Neural cell (in vitro differentiated cells): ENCODE data around the gene INSIG1. TPM values are rescaled to one million over a fixed set of nuclear protein-coding genes. Genes with fewer than 3 reads are reported as not detected.

Source experiments
- H2AFZ ChIP-seq: fragments of 200-600, 300-800 bp; sonication (generic), shearing (Covaris generic); 2 replicates; pipeline ENCODE4 v1.6.0; 2014; ENCODE audit warnings: low read depth, mild to moderate bottlenecking, antibody characterized with exemption, low read length, moderate library complexity
- H3F3A ChIP-seq: fragments of 200-600 bp; shearing (Covaris generic); 2 replicates; pipeline ENCODE4 v1.6.1; 2016; ENCODE audit warnings: mild to moderate bottlenecking, moderate library complexity, mixed read lengths, antibody characterized with exemption, low read length; ENCODE audit not compliant: insufficient read depth, poor library complexity, severe bottlenecking
- H3K27ac ChIP-seq: fragments of 200-600, 300-800 bp; sonication (generic), shearing (Covaris generic); 2 replicates; pipeline ENCODE4 v1.5.1; 2014; ENCODE audit warnings: mild to moderate bottlenecking, low read length, moderate library complexity
- H3K27me3 ChIP-seq: fragments of 300-800, 200-600 bp; sonication (generic), shearing (Covaris generic); 2 replicates; pipeline ENCODE4 v1.6.0; 2014; ENCODE audit warnings: mild to moderate bottlenecking, low read depth, low read length, moderate library complexity; ENCODE audit not compliant: insufficient read depth
- H3K36me3 ChIP-seq: fragments of 300-800, 200-600 bp; sonication (generic), shearing (Covaris generic); 2 replicates; pipeline ENCODE4 v1.5.1; 2014; ENCODE audit warnings: mild to moderate bottlenecking, antibody characterized with exemption, low read length, moderate library complexity; ENCODE audit not compliant: insufficient read depth
- H3K4me2 ChIP-seq: fragments of 300-800, 200-600 bp; sonication (generic), shearing (Covaris generic); 2 replicates; pipeline ENCODE4 v1.6.0; 2014; ENCODE audit warnings: mild to moderate bottlenecking, low read length
- H3K4me3 ChIP-seq: fragments of 300-800, 200-600 bp; sonication (generic), shearing (Covaris generic); 2 replicates; pipeline ENCODE4 v1.5.1; 2014; ENCODE audit warnings: mild to moderate bottlenecking, low read length, moderate library complexity
- H3K79me2 ChIP-seq: fragments of 200-600 bp; shearing (Covaris generic); replicated peaks from 2 replicates; pipeline ENCODE4 v1.6.0; 2014; ENCODE audit warnings: mild to moderate bottlenecking, low read length, moderate library complexity; ENCODE audit not compliant: insufficient read depth
- H3K9ac ChIP-seq: fragments of 300-800, 200-600 bp; sonication (generic), shearing (Covaris generic); 2 replicates; pipeline ENCODE4 v1.6.1; 2016; ENCODE audit warnings: mild to moderate bottlenecking, low read length, mixed read lengths
- H3K9me2 ChIP-seq: fragments of 200-600 bp; shearing (Covaris generic); 2 replicates; pipeline ENCODE4 v1.6.1; 2016; ENCODE audit warnings: mild to moderate bottlenecking, low read length, mixed read lengths; ENCODE audit not compliant: insufficient read depth
- H3K9me3 ChIP-seq: fragments of 200-600, 300-800 bp; sonication (generic), shearing (Covaris generic); 2 replicates; pipeline ENCODE4 v1.6.1; 2016; ENCODE audit warnings: mild to moderate bottlenecking, mixed run types, low read length, moderate library complexity, mixed read lengths
- H4K20me1 ChIP-seq: fragments of 200-600 bp; shearing (Covaris generic); 2 replicates; pipeline ENCODE4 v1.6.1; 2016; ENCODE audit warnings: mild to moderate bottlenecking, mixed run types; ENCODE audit not compliant: insufficient read depth
- EP300 ChIP-seq: fragments of 450-650 bp; conservative IDR thresholded peaks from 2 replicates; pipeline ENCODE4 v1.6.1; 2014; ENCODE audit warnings: antibody characterized with exemption, mild to moderate bottlenecking, moderate library complexity; ENCODE audit not compliant: poor library complexity, severe bottlenecking
- EZH2 ChIP-seq: fragments of 200-600, 300-800 bp; shearing (Covaris generic), sonication (generic); IDR thresholded peaks from 2 replicates; pipeline ENCODE4 v1.6.1; 2014; ENCODE audit warnings: antibody characterized with exemption, low read length, borderline replicate concordance, mild to moderate bottlenecking; ENCODE audit not compliant: insufficient read depth, poor library complexity, severe bottlenecking
- MXI1 ChIP-seq: fragments of 450-650 bp; conservative IDR thresholded peaks from 2 replicates; pipeline ENCODE4 v1.6.1; 2014; ENCODE audit warnings: antibody characterized with exemption, mild to moderate bottlenecking; ENCODE audit not compliant: poor library complexity, severe bottlenecking
- POLR2AphosphoS5 ChIP-seq: IDR thresholded peaks from 2 replicates; pipeline ENCODE4 v1.6.1; 2012
- RAD21 ChIP-seq: fragments of 450-650 bp; conservative IDR thresholded peaks from 2 replicates; pipeline ENCODE4 v1.6.1; 2014; ENCODE audit warnings: antibody characterized with exemption, mild to moderate bottlenecking, moderate library complexity
- SMC3 ChIP-seq: fragments of 450-650 bp; conservative IDR thresholded peaks from 2 replicates; pipeline ENCODE4 v1.6.1; 2014; ENCODE audit warnings: antibody characterized with exemption, mild to moderate bottlenecking, moderate library complexity; ENCODE audit not compliant: poor library complexity
- TAF1 ChIP-seq: IDR thresholded peaks from 2 replicates; pipeline ENCODE4 v1.6.1; 2012; ENCODE audit warnings: low read depth
- polyA plus RNA-seq: library from polyadenylated mRNA; depleted of rRNA; stranded (reverse); fragments of >200 nt; gene quantifications from 2 replicates; pipeline ENCODE4 v1.2.3, GENCODE V29; 2014
- TF ChIP-seq, protein P1 (sequence below): fragments of 450-650 bp; IDR thresholded peaks from 2 replicates; pipeline ENCODE4 v1.5.1; 2014; ENCODE audit warnings: antibody characterized with exemption, mild to moderate bottlenecking, moderate library complexity; ENCODE audit not compliant: poor library complexity, severe bottlenecking
- TF ChIP-seq, protein P2 (sequence below): IDR thresholded peaks from 2 replicates; pipeline ENCODE4 v1.6.1; 2012; ENCODE audit warnings: borderline replicate concordance

Gene INSIG1
- polyA plus RNA-seq, 1 donor from 2014 or later, result 71.0 TPM

DNA sequence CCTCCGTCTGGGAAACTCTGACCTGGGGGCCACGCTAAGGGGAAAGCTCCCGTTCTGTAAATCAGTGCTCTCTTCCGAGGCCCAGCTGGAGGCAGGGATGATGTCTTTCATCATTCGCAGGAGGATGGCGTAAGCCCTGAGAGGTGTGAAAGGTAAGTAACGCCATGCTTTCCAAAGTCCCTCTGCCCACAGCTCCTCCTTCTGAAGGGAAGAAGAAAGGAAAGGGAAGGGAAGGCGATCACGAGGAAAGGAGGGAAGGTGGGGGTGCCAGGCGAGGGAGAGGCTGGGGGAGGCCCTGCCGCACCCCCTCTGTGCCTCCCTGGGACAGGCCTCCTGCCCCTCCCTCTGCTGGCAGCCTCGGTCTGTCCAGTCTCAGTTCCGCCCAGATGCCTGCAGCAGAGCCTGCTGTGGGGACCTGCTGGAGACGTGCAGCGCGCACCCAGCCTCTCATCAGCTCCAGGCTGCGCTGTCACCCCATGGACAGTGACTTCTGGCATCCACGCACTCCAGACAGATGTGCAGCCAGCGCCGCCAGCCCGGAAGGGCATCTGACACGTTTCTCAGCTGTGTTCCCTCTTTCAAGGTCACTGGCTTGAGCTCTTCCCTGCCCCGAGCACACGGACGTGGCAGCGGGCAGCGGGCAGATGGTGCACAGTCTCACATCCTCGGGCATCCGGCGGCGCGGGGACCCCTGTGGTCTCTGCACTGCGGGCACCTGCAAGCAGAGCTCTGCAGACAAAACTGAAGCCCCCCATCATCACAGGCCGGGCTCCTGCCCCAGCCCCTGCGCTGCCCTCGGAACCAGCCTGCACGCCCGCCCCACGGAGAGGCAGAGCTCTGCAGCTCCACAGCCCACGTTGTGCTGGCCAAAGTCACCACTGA is 60.6 kb downstream of the INSIG1 start:
- no peak overlapping the region for H3K4me3 ChIP-seq
- H3K4me2 ChIP-seq, result no peak overlapping the region
- no peaks in the 10 kb centered on the region for H3K9me2 ChIP-seq
- H3K27ac ChIP-seq, result no peak overlapping the region
- no peak overlapping the region for H3K9ac ChIP-seq
- H3F3A ChIP-seq, result no peaks in the 10 kb centered on the region
- no peaks in the 10 kb centered on the region for H4K20me1 ChIP-seq
- H3K27me3 ChIP-seq, result no peaks in the 10 kb centered on the region
- H3K79me2 ChIP-seq, result no peaks in the 10 kb centered on the region
- H3K36me3 ChIP-seq, result no peaks in the 10 kb centered on the region
- H3K9me3 ChIP-seq, result no peaks in the 10 kb centered on the region
- H2AFZ ChIP-seq, result no peak overlapping the region
- no peak for TF ChIP-seq MXI1
- TF ChIP-seq SMC3, result no peak

DNA sequence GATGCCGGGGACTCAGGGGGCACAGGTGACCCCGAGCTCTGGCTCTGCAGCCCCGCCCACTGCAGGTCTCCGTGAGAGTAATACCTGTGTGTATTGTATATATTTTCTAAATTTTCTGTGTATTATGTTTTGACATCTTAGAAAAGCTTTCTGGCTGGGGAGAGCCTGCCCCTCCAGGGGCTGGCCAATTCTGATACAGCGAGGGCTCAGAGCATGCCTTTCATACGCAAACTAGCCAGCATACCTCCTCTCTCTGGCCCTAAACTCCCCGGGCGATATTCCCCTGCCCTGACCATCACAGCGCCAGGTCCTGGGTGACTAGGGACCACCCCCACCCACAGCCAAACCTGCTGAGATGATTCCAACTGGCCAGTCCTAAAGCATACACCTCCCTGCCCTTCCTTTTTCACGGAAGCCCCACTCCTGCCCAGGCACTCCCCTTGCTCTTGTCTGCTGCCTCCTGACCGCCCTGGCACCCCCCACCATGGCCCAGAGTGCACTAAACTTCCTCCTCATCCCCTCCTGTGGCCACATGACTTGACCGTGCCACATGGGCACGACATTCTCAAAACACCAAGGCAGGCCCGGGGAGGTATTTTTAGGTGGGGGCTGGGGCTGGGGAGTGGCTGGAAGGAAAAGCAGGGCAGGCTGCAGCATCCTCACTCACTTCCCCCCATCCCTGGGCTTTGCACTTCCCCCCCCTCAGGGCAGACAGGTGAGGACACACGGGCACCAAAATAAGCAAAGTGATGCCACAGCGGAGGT is 61.5 kb downstream of the INSIG1 start:
- no peak overlapping the region for H3K4me2 ChIP-seq
- H3K9me3 ChIP-seq, result no peaks in the 10 kb centered on the region
- no peak overlapping the region for H2AFZ ChIP-seq
- no peaks in the 10 kb centered on the region for H3F3A ChIP-seq
- no peaks in the 10 kb centered on the region for H3K27me3 ChIP-seq
- H3K79me2 ChIP-seq, result no peaks in the 10 kb centered on the region
- H3K36me3 ChIP-seq, result no peaks in the 10 kb centered on the region
- no peak overlapping the region for H3K9ac ChIP-seq
- no peaks in the 10 kb centered on the region for H4K20me1 ChIP-seq
- H3K9me2 ChIP-seq, result no peaks in the 10 kb centered on the region
- TF ChIP-seq SMC3 (no peak), RAD21 (no peak), EP300 (no peak), EZH2 (no peak), TAF1 (no peak), POLR2AphosphoS5 (no peak), MXI1 (no peak)
- TF ChIP-seq, protein P1, sequence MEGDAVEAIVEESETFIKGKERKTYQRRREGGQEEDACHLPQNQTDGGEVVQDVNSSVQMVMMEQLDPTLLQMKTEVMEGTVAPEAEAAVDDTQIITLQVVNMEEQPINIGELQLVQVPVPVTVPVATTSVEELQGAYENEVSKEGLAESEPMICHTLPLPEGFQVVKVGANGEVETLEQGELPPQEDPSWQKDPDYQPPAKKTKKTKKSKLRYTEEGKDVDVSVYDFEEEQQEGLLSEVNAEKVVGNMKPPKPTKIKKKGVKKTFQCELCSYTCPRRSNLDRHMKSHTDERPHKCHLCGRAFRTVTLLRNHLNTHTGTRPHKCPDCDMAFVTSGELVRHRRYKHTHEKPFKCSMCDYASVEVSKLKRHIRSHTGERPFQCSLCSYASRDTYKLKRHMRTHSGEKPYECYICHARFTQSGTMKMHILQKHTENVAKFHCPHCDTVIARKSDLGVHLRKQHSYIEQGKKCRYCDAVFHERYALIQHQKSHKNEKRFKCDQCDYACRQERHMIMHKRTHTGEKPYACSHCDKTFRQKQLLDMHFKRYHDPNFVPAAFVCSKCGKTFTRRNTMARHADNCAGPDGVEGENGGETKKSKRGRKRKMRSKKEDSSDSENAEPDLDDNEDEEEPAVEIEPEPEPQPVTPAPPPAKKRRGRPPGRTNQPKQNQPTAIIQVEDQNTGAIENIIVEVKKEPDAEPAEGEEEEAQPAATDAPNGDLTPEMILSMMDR, result no peak
- TF ChIP-seq, protein P2, sequence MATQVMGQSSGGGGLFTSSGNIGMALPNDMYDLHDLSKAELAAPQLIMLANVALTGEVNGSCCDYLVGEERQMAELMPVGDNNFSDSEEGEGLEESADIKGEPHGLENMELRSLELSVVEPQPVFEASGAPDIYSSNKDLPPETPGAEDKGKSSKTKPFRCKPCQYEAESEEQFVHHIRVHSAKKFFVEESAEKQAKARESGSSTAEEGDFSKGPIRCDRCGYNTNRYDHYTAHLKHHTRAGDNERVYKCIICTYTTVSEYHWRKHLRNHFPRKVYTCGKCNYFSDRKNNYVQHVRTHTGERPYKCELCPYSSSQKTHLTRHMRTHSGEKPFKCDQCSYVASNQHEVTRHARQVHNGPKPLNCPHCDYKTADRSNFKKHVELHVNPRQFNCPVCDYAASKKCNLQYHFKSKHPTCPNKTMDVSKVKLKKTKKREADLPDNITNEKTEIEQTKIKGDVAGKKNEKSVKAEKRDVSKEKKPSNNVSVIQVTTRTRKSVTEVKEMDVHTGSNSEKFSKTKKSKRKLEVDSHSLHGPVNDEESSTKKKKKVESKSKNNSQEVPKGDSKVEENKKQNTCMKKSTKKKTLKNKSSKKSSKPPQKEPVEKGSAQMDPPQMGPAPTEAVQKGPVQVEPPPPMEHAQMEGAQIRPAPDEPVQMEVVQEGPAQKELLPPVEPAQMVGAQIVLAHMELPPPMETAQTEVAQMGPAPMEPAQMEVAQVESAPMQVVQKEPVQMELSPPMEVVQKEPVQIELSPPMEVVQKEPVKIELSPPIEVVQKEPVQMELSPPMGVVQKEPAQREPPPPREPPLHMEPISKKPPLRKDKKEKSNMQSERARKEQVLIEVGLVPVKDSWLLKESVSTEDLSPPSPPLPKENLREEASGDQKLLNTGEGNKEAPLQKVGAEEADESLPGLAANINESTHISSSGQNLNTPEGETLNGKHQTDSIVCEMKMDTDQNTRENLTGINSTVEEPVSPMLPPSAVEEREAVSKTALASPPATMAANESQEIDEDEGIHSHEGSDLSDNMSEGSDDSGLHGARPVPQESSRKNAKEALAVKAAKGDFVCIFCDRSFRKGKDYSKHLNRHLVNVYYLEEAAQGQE, result no peak
- H3K27ac ChIP-seq, result no peak overlapping the region
- H3K4me3 ChIP-seq, result no peak overlapping the region

Other genes with a start within 250 kb of the INSIG1 start
- 0.14 TPM in 2 replicates for gene HTR5A, start 227.6 kb upstream of the INSIG1 start, polyA plus RNA-seq
- gene EN2, start 160.3 kb downstream of the INSIG1 start, polyA plus RNA-seq, result not detected in 2 replicates
- gene CNPY1, start 248.7 kb downstream of the INSIG1 start, polyA plus RNA-seq, result 0.36 and 4.2 TPM in 2 replicates